Hepatocyte (in vitro differentiated cells): ENCODE results near the gene PTPRM. TPM values are rescaled to one million over a fixed set of nuclear protein-coding genes. Genes with fewer than 3 reads are reported as not detected.

Source experiments
- DNase-seq: peaks from one replicate; pipeline ENCODE4 v3.0.0-alpha.2; 2016; ENCODE audit warnings: low spot score
- H2AFZ ChIP-seq: fragments of 200-600 bp; sonication (generic); 2 replicates; pipeline ENCODE4 v1.6.0; 2016; ENCODE audit warnings: antibody characterized with exemption, mild to moderate bottlenecking
- H3K27ac ChIP-seq: fragments of 200-600 bp; sonication (generic); 2 replicates; pipeline ENCODE4 v1.5.1; 2016; ENCODE audit warnings: mild to moderate bottlenecking
- H3K27me3 ChIP-seq: fragments of 200-600 bp; sonication (generic); 2 replicates; pipeline ENCODE4 v1.6.1; 2016
- H3K36me3 ChIP-seq: fragments of 200-600 bp; sonication (generic); replicated peaks from 2 replicates; pipeline ENCODE4 v1.5.1; 2016; ENCODE audit warnings: low read depth; ENCODE audit not compliant: insufficient read depth
- H3K4me1 ChIP-seq: fragments of 200-600 bp; sonication (generic); 2 replicates; pipeline ENCODE4 v1.5.1; 2016; ENCODE audit warnings: mild to moderate bottlenecking, moderate library complexity; ENCODE audit not compliant: insufficient read depth
- H3K4me2 ChIP-seq: fragments of 200-600 bp; sonication (generic); 2 replicates; pipeline ENCODE4 v1.6.0; 2016
- H3K4me3 ChIP-seq: fragments of 200-600 bp; sonication (generic); 2 replicates; pipeline ENCODE4 v1.5.1; 2016; ENCODE audit warnings: mild to moderate bottlenecking
- H3K79me2 ChIP-seq: fragments of 200-600 bp; sonication (generic); 2 replicates; pipeline ENCODE4 v1.6.0; 2017; ENCODE audit warnings: mild to moderate bottlenecking
- H3K9me2 ChIP-seq: fragments of 200-600 bp; sonication (generic); replicated peaks from 2 replicates; pipeline ENCODE4 v1.6.0; 2017; ENCODE audit warnings: mild to moderate bottlenecking; ENCODE audit not compliant: insufficient read depth
- H3K9me3 ChIP-seq: fragments of 200-600 bp; sonication (generic); 2 replicates; pipeline ENCODE4 v1.5.1; 2016; ENCODE audit warnings: low read depth, mild to moderate bottlenecking
- H4K20me1 ChIP-seq: fragments of 200-600 bp; sonication (generic); 2 replicates; pipeline ENCODE4 v1.6.0; 2016; ENCODE audit warnings: mild to moderate bottlenecking; ENCODE audit not compliant: insufficient read depth, poor library complexity, severe bottlenecking
- EZH2 ChIP-seq: fragments of 200-600 bp; sonication (generic); IDR thresholded peaks from 2 replicates; pipeline ENCODE4 v1.6.1; 2016; ENCODE audit warnings: antibody characterized with exemption, mild to moderate bottlenecking, borderline replicate concordance
- EZH2phosphoT487 ChIP-seq: fragments of 200-600 bp; sonication (generic); IDR thresholded peaks from one replicate; pipeline ENCODE4 v1.6.1; 2018; ENCODE audit warnings: antibody characterized with exemption, mild to moderate bottlenecking, low read depth, moderate library complexity; ENCODE audit not compliant: unreplicated experiment, severe bottlenecking
- WGBS: methylation state at CpG from one replicate; pipeline ENCODE4 v1.1.6; 2016; ENCODE audit warnings: low lambda C conversion rate; ENCODE audit errors: missing lambda C conversion rate; 5-methylcytosine and 5-hydroxymethylcytosine counted together
- polyA plus RNA-seq: library from polyadenylated mRNA; unstranded; fragments of >200 nt; fragmentation: Nextera tagmentation; extraction: Ambion mirVana; gene quantifications from 2 replicates; pipeline ENCODE4 v1.2.1, GENCODE V29; 2016
- total RNA-seq: library from RNA; depleted of rRNA; stranded (reverse); fragments of >200 nt; gene quantifications from 2 replicates; pipeline ENCODE4 v1.2.3, GENCODE V29; 2014
- TF ChIP-seq, protein P1 (sequence below): fragments of 200-600 bp; sonication (generic); IDR thresholded peaks from 2 replicates; pipeline ENCODE4 v1.5.1; 2016; ENCODE audit warnings: antibody characterized with exemption, mild to moderate bottlenecking; ENCODE audit not compliant: poor library complexity

Gene PTPRM
- total and polyA plus RNA-seq, 2 experiments from 2014 or later = 26.1 to 47.4 TPM

DNA sequence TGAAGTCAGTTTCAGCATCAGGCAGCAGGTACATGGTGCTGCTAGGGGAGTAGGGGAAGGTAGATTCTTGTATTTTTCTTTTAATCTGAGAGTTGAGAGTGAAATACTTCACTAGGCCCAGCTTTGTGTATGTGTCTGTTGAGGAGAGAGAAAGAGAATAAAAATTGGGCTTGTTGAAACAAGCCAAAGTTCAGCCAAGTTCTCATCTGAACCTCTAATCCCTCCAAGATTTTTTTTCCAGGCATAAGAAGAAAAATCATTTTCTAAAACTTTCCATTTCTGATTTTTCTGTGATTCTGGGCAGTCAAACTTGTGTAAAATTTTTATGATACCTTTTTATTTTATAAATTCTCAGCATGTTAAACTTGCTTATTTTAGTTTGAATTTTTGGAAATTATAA is 55.6 kb downstream of the PTPRM start:
- no peaks in the 10 kb centered on the region for H3K27me3 ChIP-seq
- H3K27ac ChIP-seq = no peak overlapping the region
- H3K9me3 ChIP-seq = no peaks in the 10 kb centered on the region
- no peak for DNase-seq
- TF ChIP-seq EZH2phosphoT487 (no peak), EZH2 (no peak)
- TF ChIP-seq, protein P1, sequence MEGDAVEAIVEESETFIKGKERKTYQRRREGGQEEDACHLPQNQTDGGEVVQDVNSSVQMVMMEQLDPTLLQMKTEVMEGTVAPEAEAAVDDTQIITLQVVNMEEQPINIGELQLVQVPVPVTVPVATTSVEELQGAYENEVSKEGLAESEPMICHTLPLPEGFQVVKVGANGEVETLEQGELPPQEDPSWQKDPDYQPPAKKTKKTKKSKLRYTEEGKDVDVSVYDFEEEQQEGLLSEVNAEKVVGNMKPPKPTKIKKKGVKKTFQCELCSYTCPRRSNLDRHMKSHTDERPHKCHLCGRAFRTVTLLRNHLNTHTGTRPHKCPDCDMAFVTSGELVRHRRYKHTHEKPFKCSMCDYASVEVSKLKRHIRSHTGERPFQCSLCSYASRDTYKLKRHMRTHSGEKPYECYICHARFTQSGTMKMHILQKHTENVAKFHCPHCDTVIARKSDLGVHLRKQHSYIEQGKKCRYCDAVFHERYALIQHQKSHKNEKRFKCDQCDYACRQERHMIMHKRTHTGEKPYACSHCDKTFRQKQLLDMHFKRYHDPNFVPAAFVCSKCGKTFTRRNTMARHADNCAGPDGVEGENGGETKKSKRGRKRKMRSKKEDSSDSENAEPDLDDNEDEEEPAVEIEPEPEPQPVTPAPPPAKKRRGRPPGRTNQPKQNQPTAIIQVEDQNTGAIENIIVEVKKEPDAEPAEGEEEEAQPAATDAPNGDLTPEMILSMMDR = no peak
- H3K4me1 ChIP-seq = peaks cover 21% of the 10 kb centered on the region
- H3K79me2 ChIP-seq = peaks cover 49% of the 10 kb centered on the region
- no peak overlapping the region for H3K4me3 ChIP-seq
- H3K4me2 ChIP-seq = no peak overlapping the region
- no peak overlapping the region for H2AFZ ChIP-seq
- no peaks in the 10 kb centered on the region for H3K36me3 ChIP-seq
- H4K20me1 ChIP-seq = no peaks in the 10 kb centered on the region
- no peaks in the 10 kb centered on the region for H3K9me2 ChIP-seq

DNA sequence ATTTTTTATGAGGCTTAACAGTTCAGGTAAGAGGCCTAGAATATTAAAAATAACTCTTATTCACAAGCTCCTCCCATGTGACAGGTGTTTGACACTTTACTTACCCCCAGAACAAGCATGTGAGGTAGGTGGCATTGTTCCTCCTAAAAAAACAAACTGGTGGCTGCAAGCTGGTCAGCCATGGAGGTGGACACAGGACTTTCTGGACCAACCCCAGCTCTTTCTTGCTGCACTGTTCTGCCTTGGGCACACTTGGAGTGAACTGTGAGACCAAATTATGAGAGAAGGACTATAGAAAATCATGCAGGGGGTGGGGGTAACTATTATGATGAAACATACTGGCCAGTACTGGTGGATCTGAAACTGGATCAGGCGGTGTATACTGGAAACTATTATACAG is 56.6 kb downstream of the PTPRM start:
- Histone ChIP-seq H3K36me3 (no peaks in the 10 kb centered on the region), H3K9me2 (no peaks in the 10 kb centered on the region), H3K4me3 (no peak overlapping the region), H3K9me3 (no peaks in the 10 kb centered on the region), H3K79me2 (peaks cover 45% of the 10 kb centered on the region), H4K20me1 (no peaks in the 10 kb centered on the region), H3K4me1 (peaks cover 13% of the 10 kb centered on the region), H3K27me3 (no peaks in the 10 kb centered on the region), H3K27ac (no peak overlapping the region), H2AFZ (no peak overlapping the region), H3K4me2 (no peak overlapping the region)
- TF ChIP-seq, protein P1 = no peak
- TF ChIP-seq EZH2 (no peak), EZH2phosphoT487 (no peak)
- WGBS = 95% methylated on average over 1 of the region's 1 CpG
- no peak for DNase-seq

DNA sequence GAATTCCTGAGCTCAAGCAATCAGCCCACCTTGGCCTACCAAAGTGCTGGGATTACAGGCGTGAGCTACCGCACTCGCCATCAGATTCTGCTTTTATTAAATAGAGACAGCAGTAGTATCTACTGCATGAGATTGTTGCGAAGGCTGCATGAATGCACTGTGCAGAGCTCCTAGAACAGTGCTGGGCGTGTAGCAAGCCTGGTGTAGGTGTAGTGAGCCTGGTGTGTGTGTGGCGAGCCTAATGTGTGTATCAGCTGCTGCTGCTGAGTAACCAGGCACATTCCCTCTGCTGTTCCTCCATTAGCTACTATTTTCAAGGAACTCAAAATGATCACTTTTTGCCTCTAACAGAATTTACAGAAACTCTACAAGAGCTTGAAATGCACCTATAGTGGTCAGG is 57.6 kb downstream of the PTPRM start:
- no peaks in the 10 kb centered on the region for H3K9me2 ChIP-seq
- H3K4me3 ChIP-seq = no peak overlapping the region
- no peaks in the 10 kb centered on the region for H3K9me3 ChIP-seq
- no peak overlapping the region for H3K4me2 ChIP-seq
- no peaks in the 10 kb centered on the region for H4K20me1 ChIP-seq
- H3K27me3 ChIP-seq = no peaks in the 10 kb centered on the region
- peaks cover 48% of the 10 kb centered on the region for H3K79me2 ChIP-seq
- no peak for TF ChIP-seq EZH2
- TF ChIP-seq, protein P1 = no peak
- no peak for TF ChIP-seq EZH2phosphoT487
- no peaks in the 10 kb centered on the region for H3K36me3 ChIP-seq
- no peak overlapping the region for H3K27ac ChIP-seq
- H2AFZ ChIP-seq = no peak overlapping the region
- no peak for DNase-seq
- H3K4me1 ChIP-seq = peaks cover 8% of the 10 kb centered on the region
- 94% methylated on average over 6 of the region's 6 CpGs for WGBS
